Trophoblast cell (in vitro differentiated cells and primary cell): ENCODE measurements around the gene SNX25.

Experiments used
- DNase-seq, 2 donors: peaks; one replicate each; pipeline ENCODE4 v3.0.0-alpha.2; 2016
- H2AFZ ChIP-seq: 2 replicates; pipeline ENCODE4 v1.6.1; 2013; ENCODE audit warnings: low read length, moderate library complexity, mild to moderate bottlenecking; ENCODE audit not compliant: insufficient read depth, poor library complexity
- H2AK5ac ChIP-seq: 2 replicates; pipeline ENCODE4 v1.6.1; 2013; ENCODE audit warnings: mild to moderate bottlenecking, low read length
- H2BK120ac ChIP-seq: 2 replicates; pipeline ENCODE4 v1.6.1; 2013; ENCODE audit warnings: low read length, mild to moderate bottlenecking, moderate library complexity; ENCODE audit not compliant: insufficient read depth, poor library complexity
- H2BK12ac ChIP-seq: 2 replicates; pipeline ENCODE4 v1.6.1; 2013; ENCODE audit warnings: mild to moderate bottlenecking, low read length, moderate library complexity
- H2BK5ac ChIP-seq: 2 replicates; pipeline ENCODE4 v1.6.1; 2013; ENCODE audit warnings: low read length, low read depth, moderate library complexity, mild to moderate bottlenecking; ENCODE audit not compliant: poor library complexity
- H3K14ac ChIP-seq: 2 replicates; pipeline ENCODE4 v1.6.1; 2013; ENCODE audit warnings: mild to moderate bottlenecking, low read length
- H3K18ac ChIP-seq: 2 replicates; pipeline ENCODE4 v1.6.1; 2013; ENCODE audit warnings: mild to moderate bottlenecking, low read length
- H3K23ac ChIP-seq: 2 replicates; pipeline ENCODE4 v1.6.1; 2013; ENCODE audit warnings: low read length
- H3K27ac ChIP-seq: 2 replicates; pipeline ENCODE4 v1.5.1; 2013; ENCODE audit warnings: low read depth, mild to moderate bottlenecking, inconsistent platforms, low read length, moderate library complexity
- H3K27me3 ChIP-seq: 2 replicates; pipeline ENCODE4 v1.6.1; 2013; ENCODE audit warnings: inconsistent platforms, mild to moderate bottlenecking, low read length, moderate library complexity; ENCODE audit not compliant: insufficient read depth
- H3K36me3 ChIP-seq, 2 experiments: 1 replicate in 1 of 2; 2 replicates in 1 of 2; pipeline ENCODE4 v1.6.1; 2013; ENCODE audit warnings: low read length in 2 of 2, mild to moderate bottlenecking in 2 of 2, moderate library complexity in 1 of 2; ENCODE audit not compliant: insufficient read depth in 2 of 2, control insufficient read depth in 1 of 2
- H3K4ac ChIP-seq: 2 replicates; pipeline ENCODE4 v1.6.1; 2013; ENCODE audit warnings: low read depth, mild to moderate bottlenecking, low read length, moderate library complexity
- H3K4me1 ChIP-seq, 2 experiments: 1 replicate in 1 of 2; 2 replicates in 1 of 2; pipeline ENCODE4 v1.6.1; 2013; ENCODE audit warnings: low read length in 2 of 2, mild to moderate bottlenecking in 2 of 2, moderate library complexity in 1 of 2; ENCODE audit not compliant: insufficient read depth in 2 of 2, control insufficient read depth in 1 of 2
- H3K4me2 ChIP-seq: 2 replicates; pipeline ENCODE4 v1.6.1; 2013; ENCODE audit warnings: inconsistent platforms, mild to moderate bottlenecking, low read length, moderate library complexity
- H3K4me3 ChIP-seq: 2 replicates; pipeline ENCODE4 v1.5.1; 2013; ENCODE audit warnings: mild to moderate bottlenecking, low read depth, low read length, inconsistent platforms
- H3K79me1 ChIP-seq: one replicate; pipeline ENCODE4 v1.6.1; 2013; ENCODE audit warnings: low read length
- H3K79me2 ChIP-seq: 2 replicates; pipeline ENCODE4 v1.6.1; 2013; ENCODE audit warnings: low read length, mild to moderate bottlenecking; ENCODE audit not compliant: control insufficient read depth, insufficient read depth, poor library complexity
- H3K9ac ChIP-seq: 2 replicates; pipeline ENCODE4 v1.6.1; 2013; ENCODE audit warnings: mild to moderate bottlenecking, low read length
- H3K9me3 ChIP-seq: 2 replicates; pipeline ENCODE4 v1.6.1; 2013; ENCODE audit warnings: low read depth, mild to moderate bottlenecking, control low read depth, inconsistent platforms, low read length; ENCODE audit not compliant: insufficient read depth
- H4K12ac ChIP-seq: 2 replicates; pipeline ENCODE4 v1.6.1; 2013; ENCODE audit warnings: low read depth, mild to moderate bottlenecking, low read length, moderate library complexity
- H4K8ac ChIP-seq: 2 replicates; pipeline ENCODE4 v1.6.1; 2013; ENCODE audit warnings: low read depth, mild to moderate bottlenecking, low read length, moderate library complexity
- H4K91ac ChIP-seq: one replicate; pipeline ENCODE4 v1.6.1; 2013; ENCODE audit warnings: low read depth, mild to moderate bottlenecking, low read length, moderate library complexity
- WGBS: extraction: QIAGEN DNeasy Blood & Tissue Kit; methylation state at CpG from one replicate; pipeline ENCODE4 v1.1.7; 2013; ENCODE audit warnings: missing lambda C conversion rate; ENCODE audit not compliant: insufficient read length, insufficient coverage; ENCODE audit errors: extremely low coverage; 5-methylcytosine and 5-hydroxymethylcytosine counted together

SNX25 gene

DNA sequence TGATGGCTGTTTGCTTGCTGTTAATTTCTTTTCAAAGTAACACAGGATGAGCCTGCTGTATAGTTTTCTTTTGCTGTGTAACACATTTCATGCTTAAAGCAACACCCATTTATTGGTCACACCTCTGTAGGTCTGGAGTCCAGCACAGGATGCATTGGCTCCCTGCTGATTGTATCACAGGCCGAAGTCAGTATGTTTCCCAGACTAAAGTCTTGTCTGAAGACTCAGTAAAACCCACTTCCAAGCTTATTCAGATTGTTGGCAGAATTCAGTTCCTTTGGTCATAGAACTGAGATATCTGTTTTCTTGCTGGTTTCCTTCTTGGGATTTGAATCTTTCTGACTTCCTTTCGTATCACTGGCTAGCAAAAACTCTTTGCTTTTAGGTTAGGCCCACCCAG lies 132.0 kb downstream of the SNX25 start:
- no peak for DNase-seq
- no CpG with 5 or more reads among the region's 2 CpGs for WGBS

DNA sequence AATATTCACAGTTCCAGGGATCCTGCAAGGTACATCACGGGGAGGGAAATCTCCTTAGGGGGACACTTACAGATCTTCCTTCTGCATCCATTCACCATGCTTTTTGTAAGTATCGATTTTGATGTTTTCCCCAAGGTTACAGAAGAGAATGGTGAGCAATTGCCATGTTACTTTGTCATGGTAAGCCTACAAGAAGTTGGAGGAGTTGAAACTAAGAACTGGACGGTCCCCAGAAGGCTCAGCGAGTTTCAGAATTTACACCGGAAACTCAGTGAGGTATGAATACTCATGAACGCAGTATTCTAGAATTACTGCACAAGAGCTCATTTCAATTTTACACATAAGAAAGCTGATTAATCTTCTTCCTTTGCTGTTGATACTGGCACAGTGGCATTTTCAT lies 132.4 kb downstream of the SNX25 start:
- no peak overlapping the region for H2AFZ ChIP-seq
- no peaks in the 10 kb centered on the region for H3K9me3 ChIP-seq
- H2AK5ac ChIP-seq: no peak overlapping the region
- no peak overlapping the region for H3K27ac ChIP-seq
- H3K18ac ChIP-seq: no peak overlapping the region
- H3K9ac ChIP-seq: no peak overlapping the region
- no peak overlapping the region for H2BK5ac ChIP-seq
- H3K79me1 ChIP-seq: peaks cover 6% of the 10 kb centered on the region
- WGBS: no CpG with 5 or more reads among the region's 6 CpGs
- H3K23ac ChIP-seq: no peak overlapping the region
- no peaks in the 10 kb centered on the region for H3K79me2 ChIP-seq
- H3K27me3 ChIP-seq: no peaks in the 10 kb centered on the region
- H2BK120ac ChIP-seq: no peak overlapping the region
- H4K8ac ChIP-seq: no peak overlapping the region
- H2BK12ac ChIP-seq: no peak overlapping the region
- no peak for DNase-seq
- peaks cover 10 to 14% of the 10 kb centered on the region in 2 experiments for H3K4me1 ChIP-seq
- H3K36me3 ChIP-seq: peaks cover 5 to 10% of the 10 kb centered on the region in 2 experiments
- no peak overlapping the region for H4K12ac ChIP-seq
- no peak overlapping the region for H3K4me3 ChIP-seq
- H3K4me2 ChIP-seq: no peak overlapping the region
- H4K91ac ChIP-seq: no peak overlapping the region
- H3K4ac ChIP-seq: no peak overlapping the region
- no peak overlapping the region for H3K14ac ChIP-seq

More for the DNA sequence above, 132.0 kb downstream of the SNX25 start:
- no peaks in the 10 kb centered on the region for H3K27me3 ChIP-seq
- H3K36me3 ChIP-seq: peaks cover 5 to 10% of the 10 kb centered on the region in 2 experiments
- H3K18ac ChIP-seq: no peak overlapping the region
- H3K79me1 ChIP-seq: peaks cover 6% of the 10 kb centered on the region
- H3K79me2 ChIP-seq: no peaks in the 10 kb centered on the region
- no peak overlapping the region for H2BK12ac ChIP-seq
- H3K4me3 ChIP-seq: no peak overlapping the region
- no peak overlapping the region for H3K9ac ChIP-seq
- no peak overlapping the region for H2AK5ac ChIP-seq
- no peak overlapping the region for H3K4ac ChIP-seq
- peak overlapping the region; percentile 30 for H3K27ac ChIP-seq
- no peaks in the 10 kb centered on the region for H3K9me3 ChIP-seq
- H4K91ac ChIP-seq: no peak overlapping the region
- H2BK5ac ChIP-seq: no peak overlapping the region
- no peak overlapping the region for H4K12ac ChIP-seq
- H2AFZ ChIP-seq: no peak overlapping the region
- peaks cover 10 to 14% of the 10 kb centered on the region in 2 experiments for H3K4me1 ChIP-seq
- H3K14ac ChIP-seq: no peak overlapping the region
- no peak overlapping the region for H4K8ac ChIP-seq
- H3K4me2 ChIP-seq: no peak overlapping the region
- no peak overlapping the region for H2BK120ac ChIP-seq
- H3K23ac ChIP-seq: no peak overlapping the region

DNA sequence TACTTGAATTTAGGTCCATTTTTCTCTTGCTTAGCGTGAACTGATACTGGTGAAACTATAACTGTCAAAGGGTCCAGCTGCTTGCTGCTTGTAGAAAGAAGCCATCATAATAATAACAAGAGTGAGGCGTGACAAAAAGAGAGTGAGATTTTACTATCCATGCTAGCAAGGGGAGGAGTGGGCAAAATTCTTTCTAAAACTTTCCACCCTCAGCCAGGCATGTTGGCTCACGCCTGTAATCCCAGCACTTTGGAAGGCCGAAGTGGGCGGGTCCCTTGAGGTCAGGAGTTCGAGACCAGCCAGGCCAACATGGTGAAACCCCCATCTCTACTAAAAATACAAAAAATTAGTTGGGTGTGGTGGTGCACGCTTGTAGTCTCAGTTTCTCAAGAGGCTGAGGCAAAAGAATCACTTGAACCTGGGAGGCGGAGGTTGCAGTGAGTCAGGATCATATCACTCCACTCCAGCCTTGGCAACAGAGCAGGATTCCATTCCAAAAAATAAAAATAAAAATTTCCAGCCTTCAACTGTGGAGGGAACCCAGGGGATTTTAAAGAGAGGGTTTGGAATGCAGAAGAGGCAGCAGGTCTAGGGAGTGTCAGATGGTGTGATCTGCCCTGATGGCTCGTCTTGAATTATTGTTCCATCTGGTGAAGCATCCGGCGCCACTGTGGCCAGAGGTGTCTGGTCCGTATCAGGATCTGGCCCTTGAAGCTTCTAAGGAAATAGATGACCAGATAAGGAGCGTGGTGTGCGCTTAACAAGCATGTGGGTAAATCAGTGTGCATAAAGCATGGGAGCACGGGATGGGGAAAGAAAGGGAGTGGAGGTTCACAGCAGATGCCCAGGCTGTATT lies 134.6 kb downstream of the SNX25 start:
- Histone ChIP-seq H3K4me3 (no peak overlapping the region), H3K4me2 (no peak overlapping the region), H3K4ac (no peak overlapping the region), H3K27me3 (no peaks in the 10 kb centered on the region), H2BK120ac (peak overlapping the region; percentile 58), H3K9ac (no peak overlapping the region), H3K27ac (peak overlapping the region; percentile 71), H3K79me1 (peaks cover 6% of the 10 kb centered on the region), H3K9me3 (no peaks in the 10 kb centered on the region), H3K18ac (no peak overlapping the region), H3K4me1 (peaks cover 10 to 14% of the 10 kb centered on the region in 2 experiments), H2BK12ac (no peak overlapping the region), H2AFZ (no peak overlapping the region), H4K12ac (no peak overlapping the region), H2AK5ac (no peak overlapping the region), H3K23ac (no peak overlapping the region), H3K79me2 (no peaks in the 10 kb centered on the region), H4K91ac (peak overlapping the region; percentile 51), H3K36me3 (peaks cover 5 to 10% of the 10 kb centered on the region in 2 experiments), H2BK5ac (no peak overlapping the region), H3K14ac (no peak overlapping the region), H4K8ac (peak overlapping the region; percentile 11)
- WGBS: no CpG with 5 or more reads among the region's 15 CpGs
- peak; percentile 66 to 74 for DNase-seq

DNA sequence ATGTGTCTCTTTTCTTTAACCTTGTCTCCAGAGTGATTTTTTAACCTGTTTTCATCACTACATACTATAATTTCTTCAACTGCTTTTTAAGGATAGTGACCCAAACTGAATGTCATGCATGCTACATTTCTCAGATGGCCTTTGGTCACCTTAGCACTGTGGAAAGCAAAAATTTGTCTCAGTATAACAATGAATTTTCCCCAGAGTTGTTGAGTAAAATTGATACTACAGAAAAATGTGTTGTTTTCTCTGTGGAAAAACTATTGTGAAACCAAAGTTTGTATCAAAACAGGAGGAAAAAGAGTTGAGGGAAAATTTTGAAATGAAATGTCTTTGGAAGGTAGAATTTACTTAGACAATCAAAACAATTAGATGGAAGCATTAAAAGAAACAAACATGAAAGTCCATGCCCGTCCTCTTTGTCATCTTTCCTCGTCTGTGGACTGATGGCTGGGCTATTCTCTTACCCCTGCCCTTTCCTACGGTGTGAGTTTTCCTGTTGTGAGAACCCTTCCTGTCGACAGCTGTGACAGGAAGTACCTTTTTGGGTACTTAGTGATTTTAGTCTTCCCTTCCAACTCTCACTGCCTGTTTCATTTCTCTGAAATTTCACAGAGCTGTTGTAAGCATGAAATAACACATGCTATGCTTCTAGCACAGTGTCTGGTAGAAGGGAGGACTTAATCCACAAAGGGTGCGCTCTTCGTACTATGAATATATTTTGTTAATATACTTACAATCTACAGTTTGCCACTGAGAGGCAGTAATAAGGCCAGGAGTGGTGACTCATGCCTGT lies 135.5 kb downstream of the SNX25 start:
- H3K9ac ChIP-seq: no peak overlapping the region
- H4K8ac ChIP-seq: no peak overlapping the region
- peaks cover 10 to 14% of the 10 kb centered on the region in 2 experiments for H3K4me1 ChIP-seq
- H3K23ac ChIP-seq: no peak overlapping the region
- no peaks in the 10 kb centered on the region for H3K9me3 ChIP-seq
- peak overlapping the region; percentile 69 for H2BK120ac ChIP-seq
- H2AFZ ChIP-seq: no peak overlapping the region
- no peak overlapping the region for H4K12ac ChIP-seq
- H3K79me1 ChIP-seq: peaks cover 6% of the 10 kb centered on the region
- H2BK5ac ChIP-seq: peak overlapping the region; percentile 53
- H3K27ac ChIP-seq: peak overlapping the region; percentile 71
- peak overlapping the region; percentile 65 for H2BK12ac ChIP-seq
- H4K91ac ChIP-seq: no peak overlapping the region
- no peak overlapping the region for H2AK5ac ChIP-seq
- no peak overlapping the region for H3K4me2 ChIP-seq
- H3K14ac ChIP-seq: peak overlapping the region; percentile 29
- no peak overlapping the region for H3K4ac ChIP-seq
- no peaks in the 10 kb centered on the region for H3K79me2 ChIP-seq
- peak in 1 of 2 donors; percentile 28 for DNase-seq
- H3K4me3 ChIP-seq: no peak overlapping the region
- H3K27me3 ChIP-seq: no peaks in the 10 kb centered on the region
- H3K36me3 ChIP-seq: peaks cover 5 to 10% of the 10 kb centered on the region in 2 experiments
- no CpG with 5 or more reads among the region's 6 CpGs for WGBS
- peak overlapping the region; percentile 46 for H3K18ac ChIP-seq
